Muscle layer of colon (tissue), 2 donors: ENCODE measurements around the gene CDH10.

Experiments used
- H3K27ac ChIP-seq: one replicate; pipeline ENCODE4 v1.7.0; 2013; ENCODE audit warnings: low read depth, mild to moderate bottlenecking, low read length, moderate library complexity
- H3K27me3 ChIP-seq, 2 donors: one replicate each; pipeline ENCODE4 v1.7.0; 2013; ENCODE audit warnings: low read length in 2 of 2, mild to moderate bottlenecking in 2 of 2; ENCODE audit not compliant: insufficient read depth in 2 of 2, control insufficient read depth in 1 of 2
- H3K36me3 ChIP-seq: one replicate; pipeline ENCODE4 v1.7.0; 2013; ENCODE audit warnings: mild to moderate bottlenecking, low read length; ENCODE audit not compliant: insufficient read depth
- H3K4me1 ChIP-seq: one replicate; pipeline ENCODE4 v1.7.0; 2013; ENCODE audit warnings: mild to moderate bottlenecking, low read length; ENCODE audit not compliant: insufficient read depth
- H3K4me3 ChIP-seq, 2 donors: one replicate each; pipeline ENCODE4 v1.7.0; 2013; ENCODE audit warnings: low read length in 2 of 2, low read depth in 1 of 2, mild to moderate bottlenecking in 1 of 2, moderate library complexity in 1 of 2
- H3K9ac ChIP-seq: one replicate; pipeline ENCODE4 v1.7.0; 2013; ENCODE audit warnings: low read length
- H3K9me3 ChIP-seq: one replicate; pipeline ENCODE4 v1.7.0; 2013; ENCODE audit warnings: mild to moderate bottlenecking, low read length
- donor health status: abdominal sarcoma.
- donor health status: Adenocarcinoma of cecum.

The CDH10 gene

GRCh38 chr5:24535646-24536045 lies 109.1 kb downstream of the CDH10 start:
- Histone ChIP-seq H3K27me3 (no peaks in the 10 kb centered on the region), H3K4me3 (no peak overlapping the region), H3K9me3 (no peaks in the 10 kb centered on the region), H3K36me3 (no peaks in the 10 kb centered on the region), H3K27ac (no peak overlapping the region), H3K4me1 (no peaks in the 10 kb centered on the region), H3K9ac (no peak overlapping the region)

GRCh38 chr5:24530906-24531305 lies 113.9 kb downstream of the CDH10 start:
- Histone ChIP-seq H3K27me3 (no peaks in the 10 kb centered on the region), H3K4me1 (no peaks in the 10 kb centered on the region), H3K9ac (no peak overlapping the region)

GRCh38 chr5:24525414-24525813 lies 119.4 kb downstream of the CDH10 start:
- H3K36me3 ChIP-seq: no peaks in the 10 kb centered on the region
- H3K4me1 ChIP-seq: no peaks in the 10 kb centered on the region
- no peaks in the 10 kb centered on the region for H3K27me3 ChIP-seq
- no peak overlapping the region for H3K27ac ChIP-seq
- H3K9ac ChIP-seq: no peak overlapping the region
- no peak overlapping the region for H3K4me3 ChIP-seq
- H3K9me3 ChIP-seq: no peaks in the 10 kb centered on the region

More at GRCh38 chr5:24530906-24531305, 113.9 kb downstream of the CDH10 start:
- no peaks in the 10 kb centered on the region for H3K36me3 ChIP-seq
- H3K27ac ChIP-seq: no peak overlapping the region
- no peaks in the 10 kb centered on the region for H3K9me3 ChIP-seq
- H3K4me3 ChIP-seq: no peak overlapping the region

GRCh38 chr5:24512423-24512822 lies 132.4 kb downstream of the CDH10 start:
- Histone ChIP-seq H3K4me3 (no peak overlapping the region), H3K9ac (no peak overlapping the region), H3K36me3 (no peaks in the 10 kb centered on the region), H3K4me1 (no peaks in the 10 kb centered on the region), H3K9me3 (no peaks in the 10 kb centered on the region), H3K27ac (no peak overlapping the region), H3K27me3 (no peaks in the 10 kb centered on the region)

GRCh38 chr5:24510523-24510988 lies 134.2 kb downstream of the CDH10 start:
- Histone ChIP-seq H3K27ac (no peak overlapping the region), H3K36me3 (no peaks in the 10 kb centered on the region), H3K9me3 (no peaks in the 10 kb centered on the region), H3K4me1 (no peaks in the 10 kb centered on the region), H3K4me3 (no peak overlapping the region), H3K27me3 (no peaks in the 10 kb centered on the region), H3K9ac (no peak overlapping the region)

GRCh38 chr5:24509943-24510342 lies 134.8 kb downstream of the CDH10 start:
- Histone ChIP-seq H3K27ac (no peak overlapping the region), H3K9ac (no peak overlapping the region), H3K27me3 (no peaks in the 10 kb centered on the region), H3K9me3 (no peaks in the 10 kb centered on the region), H3K36me3 (no peaks in the 10 kb centered on the region), H3K4me1 (no peaks in the 10 kb centered on the region), H3K4me3 (no peak overlapping the region)

- Histone ChIP-seq H3K27me3 (no peaks in the 10 kb centered on the region), H3K9me3 (no peaks in the 10 kb centered on the region), H3K4me1 (no peaks in the 10 kb centered on the region), H3K36me3 (no peaks in the 10 kb centered on the region), H3K9ac (no peak overlapping the region), H3K27ac (no peak overlapping the region), H3K4me3 (no peak overlapping the region)
Observed at GRCh38 chr5:24505258-24505657, 139.5 kb downstream of the CDH10 start.

- H3K9ac ChIP-seq: no peak overlapping the region
- H3K36me3 ChIP-seq: no peaks in the 10 kb centered on the region
- no peaks in the 10 kb centered on the region for H3K27me3 ChIP-seq
- H3K9me3 ChIP-seq: no peaks in the 10 kb centered on the region
- no peak overlapping the region for H3K27ac ChIP-seq
- no peak overlapping the region for H3K4me3 ChIP-seq
- no peaks in the 10 kb centered on the region for H3K4me1 ChIP-seq
Observed at GRCh38 chr5:24497591-24498157, 147.1 kb downstream of the CDH10 start.

- no peak overlapping the region for H3K27ac ChIP-seq
- H3K4me1 ChIP-seq: no peaks in the 10 kb centered on the region
- H3K36me3 ChIP-seq: no peaks in the 10 kb centered on the region
- H3K4me3 ChIP-seq: no peak overlapping the region
- H3K9me3 ChIP-seq: no peaks in the 10 kb centered on the region
- H3K27me3 ChIP-seq: no peaks in the 10 kb centered on the region
- H3K9ac ChIP-seq: no peak overlapping the region
Observed at GRCh38 chr5:24497145-24497544, 147.6 kb downstream of the CDH10 start.

GRCh38 chr5:24496268-24496667 lies 148.5 kb downstream of the CDH10 start:
- Histone ChIP-seq H3K27ac (no peak overlapping the region), H3K9ac (no peak overlapping the region), H3K4me1 (no peaks in the 10 kb centered on the region)

GRCh38 chr5:24492229-24492628 lies 152.5 kb downstream of the CDH10 start:
- no peaks in the 10 kb centered on the region for H3K36me3 ChIP-seq
- H3K9me3 ChIP-seq: no peaks in the 10 kb centered on the region
- no peak overlapping the region for H3K27ac ChIP-seq
- no peak overlapping the region for H3K9ac ChIP-seq
- H3K4me3 ChIP-seq: no peak overlapping the region
- no peaks in the 10 kb centered on the region for H3K27me3 ChIP-seq
- no peaks in the 10 kb centered on the region for H3K4me1 ChIP-seq

More at GRCh38 chr5:24496268-24496667, 148.5 kb downstream of the CDH10 start:
- Histone ChIP-seq H3K36me3 (no peaks in the 10 kb centered on the region), H3K27me3 (no peaks in the 10 kb centered on the region), H3K4me3 (no peak overlapping the region), H3K9me3 (no peaks in the 10 kb centered on the region)

- Histone ChIP-seq H3K9ac (no peak overlapping the region), H3K36me3 (no peaks in the 10 kb centered on the region), H3K27ac (no peak overlapping the region), H3K4me3 (no peak overlapping the region), H3K9me3 (no peaks in the 10 kb centered on the region), H3K27me3 (no peaks in the 10 kb centered on the region), H3K4me1 (no peaks in the 10 kb centered on the region)
Observed at GRCh38 chr5:24491490-24491889, 153.3 kb downstream of the CDH10 start.
